K562 (cell line): ENCODE measurements around the gene NPAS3. TPM values are rescaled to one million over a fixed set of nuclear protein-coding genes. Genes with fewer than 3 reads are reported as not detected.

ENCODE experiments used
- BCL6 ChIP-seq: fragments of 250-450 bp; sonication (Bioruptor Pico); IDR thresholded peaks from 2 replicates; pipeline ENCODE4 v1.4.0; 2020
- CREB3 ChIP-seq: fragments of 450-650 bp; conservative IDR thresholded peaks from 2 replicates; pipeline ENCODE4 v1.6.1; 2016; ENCODE audit warnings: missing genetic modification characterization, low read depth, mild to moderate bottlenecking, missing compliant biosample characterization, moderate library complexity
- CTBP1 ChIP-seq: fragments of 450-650 bp; IDR thresholded peaks from 2 replicates; pipeline ENCODE4 v1.6.1; 2016; ENCODE audit warnings: borderline replicate concordance
- HNRNPH1 ChIP-seq: fragments of 200-400 bp; formaldehyde crosslinking; optimal IDR thresholded peaks from 2 replicates; pipeline ENCODE3; 2017; ENCODE audit warnings: low read depth, mild to moderate bottlenecking, low read length, moderate library complexity
- JUND ChIP-seq, 2 experiments: IDR thresholded peaks; 2 replicates in 1 of 2; 3 replicates in 1 of 2; pipeline ENCODE4 v1.6.1; 2011; ENCODE audit warnings: borderline replicate concordance in 2 of 2, low read depth in 2 of 2, low read length in 2 of 2, improper control_type of control experiment in 1 of 2, missing biosample characterization in 1 of 2, missing genetic modification characterization in 1 of 2, missing genetic modification reagents in 1 of 2
- KLF1 ChIP-seq: fragments of 450-650 bp; IDR thresholded peaks from 2 replicates; pipeline ENCODE4 v1.6.1; 2016; ENCODE audit warnings: missing genetic modification characterization, missing compliant biosample characterization
- PHF8 ChIP-seq: fragments of 200-600 bp; sonication (generic); IDR thresholded peaks from 2 replicates; pipeline ENCODE4 v1.6.1; 2012; ENCODE audit warnings: mixed run types, mild to moderate bottlenecking, inconsistent platforms, low read length, moderate library complexity, borderline replicate concordance
- SRSF3 ChIP-seq: fragments of 200-400 bp; formaldehyde crosslinking; IDR thresholded peaks from 2 replicates; pipeline ENCODE4 v1.6.1; 2016; ENCODE audit warnings: mild to moderate bottlenecking, low read length, moderate library complexity; ENCODE audit not compliant: insufficient read depth
- XRCC5 ChIP-seq: fragments of 200-400 bp; formaldehyde crosslinking; IDR thresholded peaks from 2 replicates; pipeline ENCODE4 v1.6.1; 2017; ENCODE audit warnings: low read depth, mild to moderate bottlenecking, low read length
- polyA plus RNA-seq, 8 experiments: library from polyadenylated mRNA; depleted of rRNA in 4 of 8; stranded (reverse) in 5 of 8; unstranded in 3 of 8; fragments of >200 nt; fragmentation: Nextera tagmentation in 2 of 8; fragmentation: Illumina TruSeq in 1 of 8; extraction: Ambion mirVana in 2 of 8; extraction: Trizol in 1 of 8; gene quantifications; 2 replicates each; pipeline versions ENCODE4 v1.2.1 to v1.2.3, GENCODE V29; 2011 to 2014; ENCODE audit warnings: inconsistent platforms in 1 of 8, missing spikeins in 1 of 8
- total RNA-seq, 7 experiments: library from RNA; depleted of rRNA in 6 of 7; stranded (reverse); fragments of >200 nt in 6 of 7; fragmentation: Illumina TruSeq in 2 of 7; extraction: Trizol in 2 of 7; gene quantifications; 2 replicates each; pipeline versions ENCODE4 v1.2.1 to v1.2.3, GENCODE V29; 2011 to 2021; ENCODE audit warnings: low replicate concordance in 1 of 7
- TF ChIP-seq, protein P1 (sequence below): sonication (generic); formaldehyde crosslinking; IDR thresholded peaks from 2 replicates; pipeline ENCODE4 v1.8.0; 2023; ENCODE audit warnings: mild to moderate bottlenecking, missing genetic modification reagents
- TF ChIP-seq, protein P2 (sequence below): sonication (generic); formaldehyde crosslinking; IDR thresholded peaks from 2 replicates; pipeline ENCODE4 v1.8.0; 2022; ENCODE audit warnings: mild to moderate bottlenecking, missing genetic modification reagents
- TF ChIP-seq, protein P3 (sequence below): fragments of 250-450 bp; sonication (Bioruptor Pico); IDR thresholded peaks from 2 replicates; pipeline ENCODE4 v1.4.0; 2020; ENCODE audit warnings: mild to moderate bottlenecking, moderate library complexity, borderline replicate concordance

The NPAS3 gene
- total and polyA plus RNA-seq, 9 of the 15 experiments (the other 6 are each of a cell fraction or from before 2014, with no cell fraction given), result 0.04 TPM; not detected in 8

DNA sequence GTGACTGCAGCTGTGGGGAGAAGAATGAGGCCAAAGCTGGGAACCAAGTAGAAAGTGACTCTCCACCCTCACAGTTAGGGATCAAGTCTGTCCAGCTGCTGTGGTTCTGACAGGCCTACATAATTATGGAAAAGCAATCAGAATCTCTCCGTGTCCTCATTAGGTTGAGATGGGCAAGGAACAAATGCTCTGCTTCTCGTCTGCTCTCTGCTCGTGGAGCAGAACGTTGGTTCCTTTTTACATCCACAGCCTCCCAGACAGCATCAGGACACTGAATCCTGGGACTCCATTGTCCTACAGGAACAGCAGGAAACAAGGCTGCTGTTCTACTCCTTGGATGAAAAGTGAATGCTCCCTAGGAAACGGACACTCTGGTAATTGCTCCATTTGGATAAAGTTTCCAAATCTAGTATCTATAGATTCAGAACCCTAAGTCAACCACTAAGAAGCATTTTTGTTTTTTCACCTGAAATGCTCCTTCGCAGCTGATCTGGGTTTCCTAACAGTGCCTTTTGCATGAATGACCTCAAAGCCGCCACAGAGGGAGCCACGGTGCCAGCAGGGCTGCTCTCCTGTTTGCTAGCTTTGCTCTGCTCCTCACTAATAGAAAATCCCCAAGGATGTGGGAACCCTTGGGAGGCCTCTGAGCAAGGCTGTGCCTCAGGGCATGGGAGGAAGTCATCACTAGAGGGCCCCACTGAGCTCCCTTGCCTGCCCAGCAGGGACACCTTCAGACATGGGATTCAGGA is 910.2 kb downstream of the NPAS3 start (continued):
- TF ChIP-seq, protein P1, sequence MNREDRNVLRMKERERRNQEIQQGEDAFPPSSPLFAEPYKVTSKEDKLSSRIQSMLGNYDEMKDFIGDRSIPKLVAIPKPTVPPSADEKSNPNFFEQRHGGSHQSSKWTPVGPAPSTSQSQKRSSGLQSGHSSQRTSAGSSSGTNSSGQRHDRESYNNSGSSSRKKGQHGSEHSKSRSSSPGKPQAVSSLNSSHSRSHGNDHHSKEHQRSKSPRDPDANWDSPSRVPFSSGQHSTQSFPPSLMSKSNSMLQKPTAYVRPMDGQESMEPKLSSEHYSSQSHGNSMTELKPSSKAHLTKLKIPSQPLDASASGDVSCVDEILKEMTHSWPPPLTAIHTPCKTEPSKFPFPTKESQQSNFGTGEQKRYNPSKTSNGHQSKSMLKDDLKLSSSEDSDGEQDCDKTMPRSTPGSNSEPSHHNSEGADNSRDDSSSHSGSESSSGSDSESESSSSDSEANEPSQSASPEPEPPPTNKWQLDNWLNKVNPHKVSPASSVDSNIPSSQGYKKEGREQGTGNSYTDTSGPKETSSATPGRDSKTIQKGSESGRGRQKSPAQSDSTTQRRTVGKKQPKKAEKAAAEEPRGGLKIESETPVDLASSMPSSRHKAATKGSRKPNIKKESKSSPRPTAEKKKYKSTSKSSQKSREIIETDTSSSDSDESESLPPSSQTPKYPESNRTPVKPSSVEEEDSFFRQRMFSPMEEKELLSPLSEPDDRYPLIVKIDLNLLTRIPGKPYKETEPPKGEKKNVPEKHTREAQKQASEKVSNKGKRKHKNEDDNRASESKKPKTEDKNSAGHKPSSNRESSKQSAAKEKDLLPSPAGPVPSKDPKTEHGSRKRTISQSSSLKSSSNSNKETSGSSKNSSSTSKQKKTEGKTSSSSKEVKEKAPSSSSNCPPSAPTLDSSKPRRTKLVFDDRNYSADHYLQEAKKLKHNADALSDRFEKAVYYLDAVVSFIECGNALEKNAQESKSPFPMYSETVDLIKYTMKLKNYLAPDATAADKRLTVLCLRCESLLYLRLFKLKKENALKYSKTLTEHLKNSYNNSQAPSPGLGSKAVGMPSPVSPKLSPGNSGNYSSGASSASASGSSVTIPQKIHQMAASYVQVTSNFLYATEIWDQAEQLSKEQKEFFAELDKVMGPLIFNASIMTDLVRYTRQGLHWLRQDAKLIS (CRISPR knock-in tag), result no peak
- TF ChIP-seq CREB3 (tag), result no peak
- no peak for TF ChIP-seq PHF8
- TF ChIP-seq, protein P2, sequence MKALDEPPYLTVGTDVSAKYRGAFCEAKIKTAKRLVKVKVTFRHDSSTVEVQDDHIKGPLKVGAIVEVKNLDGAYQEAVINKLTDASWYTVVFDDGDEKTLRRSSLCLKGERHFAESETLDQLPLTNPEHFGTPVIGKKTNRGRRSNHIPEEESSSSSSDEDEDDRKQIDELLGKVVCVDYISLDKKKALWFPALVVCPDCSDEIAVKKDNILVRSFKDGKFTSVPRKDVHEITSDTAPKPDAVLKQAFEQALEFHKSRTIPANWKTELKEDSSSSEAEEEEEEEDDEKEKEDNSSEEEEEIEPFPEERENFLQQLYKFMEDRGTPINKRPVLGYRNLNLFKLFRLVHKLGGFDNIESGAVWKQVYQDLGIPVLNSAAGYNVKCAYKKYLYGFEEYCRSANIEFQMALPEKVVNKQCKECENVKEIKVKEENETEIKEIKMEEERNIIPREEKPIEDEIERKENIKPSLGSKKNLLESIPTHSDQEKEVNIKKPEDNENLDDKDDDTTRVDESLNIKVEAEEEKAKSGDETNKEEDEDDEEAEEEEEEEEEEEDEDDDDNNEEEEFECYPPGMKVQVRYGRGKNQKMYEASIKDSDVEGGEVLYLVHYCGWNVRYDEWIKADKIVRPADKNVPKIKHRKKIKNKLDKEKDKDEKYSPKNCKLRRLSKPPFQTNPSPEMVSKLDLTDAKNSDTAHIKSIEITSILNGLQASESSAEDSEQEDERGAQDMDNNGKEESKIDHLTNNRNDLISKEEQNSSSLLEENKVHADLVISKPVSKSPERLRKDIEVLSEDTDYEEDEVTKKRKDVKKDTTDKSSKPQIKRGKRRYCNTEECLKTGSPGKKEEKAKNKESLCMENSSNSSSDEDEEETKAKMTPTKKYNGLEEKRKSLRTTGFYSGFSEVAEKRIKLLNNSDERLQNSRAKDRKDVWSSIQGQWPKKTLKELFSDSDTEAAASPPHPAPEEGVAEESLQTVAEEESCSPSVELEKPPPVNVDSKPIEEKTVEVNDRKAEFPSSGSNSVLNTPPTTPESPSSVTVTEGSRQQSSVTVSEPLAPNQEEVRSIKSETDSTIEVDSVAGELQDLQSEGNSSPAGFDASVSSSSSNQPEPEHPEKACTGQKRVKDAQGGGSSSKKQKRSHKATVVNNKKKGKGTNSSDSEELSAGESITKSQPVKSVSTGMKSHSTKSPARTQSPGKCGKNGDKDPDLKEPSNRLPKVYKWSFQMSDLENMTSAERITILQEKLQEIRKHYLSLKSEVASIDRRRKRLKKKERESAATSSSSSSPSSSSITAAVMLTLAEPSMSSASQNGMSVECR, result no peak
- no peak for TF ChIP-seq HNRNPH1
- TF ChIP-seq BCL6 (CRISPR knock-in tag), result no peak
- TF ChIP-seq KLF1 (tag), result no peak
- TF ChIP-seq, protein P3, sequence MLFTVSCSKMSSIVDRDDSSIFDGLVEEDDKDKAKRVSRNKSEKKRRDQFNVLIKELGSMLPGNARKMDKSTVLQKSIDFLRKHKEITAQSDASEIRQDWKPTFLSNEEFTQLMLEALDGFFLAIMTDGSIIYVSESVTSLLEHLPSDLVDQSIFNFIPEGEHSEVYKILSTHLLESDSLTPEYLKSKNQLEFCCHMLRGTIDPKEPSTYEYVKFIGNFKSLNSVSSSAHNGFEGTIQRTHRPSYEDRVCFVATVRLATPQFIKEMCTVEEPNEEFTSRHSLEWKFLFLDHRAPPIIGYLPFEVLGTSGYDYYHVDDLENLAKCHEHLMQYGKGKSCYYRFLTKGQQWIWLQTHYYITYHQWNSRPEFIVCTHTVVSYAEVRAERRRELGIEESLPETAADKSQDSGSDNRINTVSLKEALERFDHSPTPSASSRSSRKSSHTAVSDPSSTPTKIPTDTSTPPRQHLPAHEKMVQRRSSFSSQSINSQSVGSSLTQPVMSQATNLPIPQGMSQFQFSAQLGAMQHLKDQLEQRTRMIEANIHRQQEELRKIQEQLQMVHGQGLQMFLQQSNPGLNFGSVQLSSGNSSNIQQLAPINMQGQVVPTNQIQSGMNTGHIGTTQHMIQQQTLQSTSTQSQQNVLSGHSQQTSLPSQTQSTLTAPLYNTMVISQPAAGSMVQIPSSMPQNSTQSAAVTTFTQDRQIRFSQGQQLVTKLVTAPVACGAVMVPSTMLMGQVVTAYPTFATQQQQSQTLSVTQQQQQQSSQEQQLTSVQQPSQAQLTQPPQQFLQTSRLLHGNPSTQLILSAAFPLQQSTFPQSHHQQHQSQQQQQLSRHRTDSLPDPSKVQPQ, result no peak
- 0 out of 2 replicates have a peak, but pooled peaks have one; percentile 29 for TF ChIP-seq XRCC5
- TF ChIP-seq SRSF3, result no peak
- no peak for TF ChIP-seq JUND (IDR thresholded peaks at IDR 0.05; ENCODE audit: borderline replicate concordance, low read depth, low read length)
- peak; percentile 19; the same call in 1 of the 3 replicates for TF ChIP-seq JUND (tag; IDR thresholded peaks at IDR 0.05; ENCODE audit: borderline replicate concordance, low read depth, low read length)
- 0 out of 2 replicates have a peak, but pooled peaks have one; percentile 13 for TF ChIP-seq CTBP1
